Transverse colon (tissue), 4 donors: ENCODE results near the gene ANKRD10.
A peak's percentile ranks its signal among the peaks of the same experiment; 100 is the strongest.

Source experiments
- CTCF ChIP-seq, 5 experiments: fragments of 200-600 bp in 3 of 5; fragments of 450-650 bp in 2 of 5; sonication (generic) in 3 of 5; IDR thresholded peaks; 1 replicate in 2 of 5; 2 replicates in 3 of 5; pipeline ENCODE4 v1.5.1; 2016 to 2017; ENCODE audit warnings: antibody characterized with exemption in 5 of 5, inconsistent platforms in 3 of 5, mild to moderate bottlenecking in 2 of 5, moderate library complexity in 1 of 5
- EP300 ChIP-seq: sonication (generic); formaldehyde crosslinking; IDR thresholded peaks from one replicate; pipeline ENCODE4 v1.6.1; 2017; ENCODE audit warnings: antibody characterized with exemption, low read depth
- POLR2A ChIP-seq: fragments of 450-650 bp; IDR thresholded peaks from one replicate; pipeline ENCODE4 v1.6.1; 2016; ENCODE audit warnings: antibody characterized with exemption, mild to moderate bottlenecking, moderate library complexity
- POLR2AphosphoS5 ChIP-seq, 3 donors: sonication (generic); formaldehyde crosslinking; IDR thresholded peaks; one replicate each; pipeline ENCODE4 v1.6.1; 2016; ENCODE audit warnings: antibody characterized with exemption in 3 of 3

DNA sequence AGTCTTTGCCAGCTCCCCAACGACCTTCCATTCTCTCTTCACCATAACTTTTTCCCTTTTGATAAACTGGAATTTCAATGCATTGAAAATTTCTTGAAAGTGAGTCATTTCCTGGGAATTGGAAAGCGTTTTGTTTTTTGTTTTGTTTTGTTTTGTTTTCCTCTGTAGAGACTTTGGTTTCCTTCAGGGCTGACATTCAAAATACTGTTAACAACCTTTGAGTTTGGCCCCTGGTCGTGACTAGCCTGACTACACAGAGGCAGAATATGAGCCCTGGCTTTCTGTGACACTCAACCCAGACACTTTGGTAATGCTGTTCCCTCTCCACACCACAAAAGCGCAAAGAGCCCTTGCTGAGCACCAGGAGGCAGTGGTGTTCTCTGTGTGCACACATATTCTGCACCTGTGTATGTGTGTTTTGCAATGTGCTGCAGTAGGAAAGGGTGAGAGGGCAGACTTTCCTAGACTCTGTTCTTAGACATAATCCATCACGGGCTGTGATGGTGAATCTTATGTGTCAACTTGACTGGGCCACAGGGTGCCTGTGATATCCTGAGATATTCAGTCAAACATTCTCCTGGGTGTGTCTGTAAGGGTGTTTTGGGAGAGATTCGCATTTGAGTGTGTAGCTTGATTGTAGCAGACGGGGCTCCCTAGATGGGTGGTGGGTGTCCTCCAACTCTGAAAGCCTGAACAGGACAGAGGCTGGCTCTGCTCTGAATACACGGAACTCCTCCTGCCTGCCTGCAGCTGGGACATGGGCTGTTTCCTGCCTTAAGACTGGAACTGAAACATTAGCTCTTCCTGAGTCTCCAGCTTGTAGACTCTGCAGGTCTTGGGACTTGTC, 29.5 kb upstream of the ANKRD10 start:
- TF ChIP-seq POLR2A (no peak), CTCF (IDR thresholded peaks at IDR 0.05) (peak; percentile 34 to 59 (median 42)), POLR2AphosphoS5 (IDR thresholded peaks at IDR 0.05) (no peak), EP300 (no peak)
